GM23338 (cell line): ENCODE results near the gene WDR70. TPM values are rescaled to one million over a fixed set of nuclear protein-coding genes. Genes with fewer than 3 reads are reported as not detected.

Experiments used
- ATAC-seq: fragments of 200-7000 bp; cut with Tn5 transposase; 3 replicates; pipeline ENCODE4 v1.9.1; 2020
- DNase-seq: peaks from one replicate; pipeline ENCODE4 v3.0.0-alpha.2; 2015; ENCODE audit warnings: low spot score
- H2AFZ ChIP-seq: fragments of 200-600 bp; sonication (generic); 2 replicates; pipeline ENCODE4 v1.8.0; 2016; ENCODE audit warnings: antibody characterized with exemption, mild to moderate bottlenecking, moderate library complexity
- H3F3A ChIP-seq: fragments of 200-600 bp; sonication (generic); replicated peaks from 2 replicates; pipeline ENCODE4 v1.8.0; 2017; ENCODE audit warnings: antibody characterized with exemption, mixed run types, low read depth
- H3K27ac ChIP-seq: fragments of 200-600 bp; sonication (generic); 2 replicates; pipeline ENCODE4 v1.6.1; 2016; ENCODE audit warnings: low read depth
- H3K27me3 ChIP-seq: fragments of 200-600 bp; sonication (generic); 2 replicates; pipeline ENCODE4 v1.8.0; 2016; ENCODE audit warnings: mild to moderate bottlenecking, mixed run types, moderate library complexity; ENCODE audit not compliant: insufficient read depth
- H3K36me3 ChIP-seq: fragments of 200-600 bp; sonication (generic); 2 replicates; pipeline ENCODE4 v1.8.0; 2016; ENCODE audit warnings: mild to moderate bottlenecking; ENCODE audit not compliant: insufficient read depth
- H3K4me1 ChIP-seq: fragments of 200-600 bp; sonication (generic); 2 replicates; pipeline ENCODE4 v1.8.0; 2016; ENCODE audit warnings: mild to moderate bottlenecking, moderate library complexity; ENCODE audit not compliant: insufficient read depth
- H3K4me2 ChIP-seq: fragments of 200-600 bp; sonication (generic); 2 replicates; pipeline ENCODE4 v1.7.1; 2017; ENCODE audit warnings: mixed run types
- H3K4me3 ChIP-seq: fragments of 200-600 bp; sonication (generic); 2 replicates; pipeline ENCODE4 v1.6.1; 2016; ENCODE audit warnings: mixed run types
- H3K79me2 ChIP-seq: fragments of 200-600 bp; sonication (generic); replicated peaks from 2 replicates; pipeline ENCODE4 v1.8.0; 2017; ENCODE audit warnings: mild to moderate bottlenecking; ENCODE audit not compliant: insufficient read depth
- H3K9me2 ChIP-seq: fragments of 200-600 bp; sonication (generic); 2 replicates; pipeline ENCODE4 v1.8.0; 2017; ENCODE audit not compliant: insufficient read depth
- H4K20me1 ChIP-seq: fragments of 200-600 bp; sonication (generic); replicated peaks from 2 replicates; pipeline ENCODE4 v1.8.0; 2017; ENCODE audit warnings: mild to moderate bottlenecking; ENCODE audit not compliant: insufficient read depth
- H3K27ac Mint-ChIP-seq: 2 replicates; pipeline ENCODE4 v1.8.0; 2020; ENCODE audit warnings: inconsistent platforms, mild to moderate bottlenecking, moderate library complexity, mixed read lengths
- H3K27me3 Mint-ChIP-seq: 3 replicates; pipeline ENCODE4 v1.8.0; 2022; ENCODE audit warnings: low read depth, mild to moderate bottlenecking, moderate library complexity, mixed read lengths, inconsistent platforms; ENCODE audit not compliant: insufficient read depth, poor library complexity
- H3K36me3 Mint-ChIP-seq: 3 replicates; pipeline ENCODE4 v1.8.0; 2021; ENCODE audit warnings: low read depth, mild to moderate bottlenecking, inconsistent platforms, moderate library complexity, mixed read lengths
- H3K4me1 Mint-ChIP-seq: 3 replicates; pipeline ENCODE4 v1.8.0; 2020; ENCODE audit warnings: mild to moderate bottlenecking, inconsistent platforms, mixed read lengths
- H3K4me3 Mint-ChIP-seq: 3 replicates; pipeline ENCODE4 v1.8.0; 2021; ENCODE audit warnings: moderate library complexity, mild to moderate bottlenecking, inconsistent platforms, mixed read lengths
- H3K9me3 Mint-ChIP-seq: 3 replicates; pipeline ENCODE4 v1.8.0; 2020; ENCODE audit warnings: moderate library complexity, mild to moderate bottlenecking, inconsistent platforms, mixed read lengths
- CREB1 ChIP-seq: fragments of 250-450 bp; sonication (Bioruptor Pico); IDR thresholded peaks from 2 replicates; pipeline ENCODE4 v1.5.0; 2020; ENCODE audit warnings: low read depth, mild to moderate bottlenecking, moderate library complexity
- ETS1 ChIP-seq: IDR thresholded peaks from 2 replicates; pipeline ENCODE4 v1.6.1; 2016; ENCODE audit warnings: antibody characterized with exemption
- EZH2phosphoT487 ChIP-seq: fragments of 200-600 bp; sonication (generic); IDR thresholded peaks from one replicate; pipeline ENCODE4 v1.8.1; 2018; ENCODE audit warnings: antibody characterized with exemption; ENCODE audit not compliant: unreplicated experiment
- NANOG ChIP-seq: IDR thresholded peaks from 2 replicates; pipeline ENCODE4 v1.6.1; 2016; ENCODE audit warnings: antibody characterized with exemption, borderline replicate concordance
- STAT1 ChIP-seq: IDR thresholded peaks from one replicate; pipeline ENCODE4 v1.6.1; 2016; ENCODE audit warnings: antibody characterized with exemption; ENCODE audit not compliant: unreplicated experiment
- ZNF114 ChIP-seq: fragments of 250-450 bp; sonication (Bioruptor Pico); IDR thresholded peaks from 2 replicates; pipeline ENCODE4 v1.5.0; 2020; ENCODE audit warnings: mild to moderate bottlenecking, moderate library complexity
- polyA plus RNA-seq: library from polyadenylated mRNA; unstranded; fragments of >200 nt; fragmentation: Nextera tagmentation; extraction: Ambion mirVana; gene quantifications from 2 replicates; pipeline ENCODE4 v1.2.1, GENCODE V29; 2016
- total RNA-seq: library from RNA; depleted of rRNA; stranded (reverse); fragments of >200 nt; shearing (Covaris generic); gene quantifications from 2 replicates; pipeline ENCODE4 v1.2.3, GENCODE V29; 2014
- TF ChIP-seq, protein P1 (sequence below), 2 experiments: fragments of 200-600 bp in 1 of 2; sonication (generic) in 1 of 2; conservative IDR thresholded peaks; 2 replicates each; pipeline versions ENCODE4 v1.5.1 to v1.6.1; 2016 to 2017; ENCODE audit warnings: antibody characterized with exemption in 2 of 2, low read depth in 2 of 2, mild to moderate bottlenecking in 2 of 2, moderate library complexity in 1 of 2
- TF ChIP-seq, protein P2 (sequence below): IDR thresholded peaks from one replicate; pipeline ENCODE4 v1.6.1; 2018; ENCODE audit warnings: antibody characterized with exemption; ENCODE audit not compliant: unreplicated experiment

WDR70 gene
- total and polyA plus RNA-seq, 2 experiments from 2014 or later = 34.9 to 86.7 TPM

GRCh38 chr5:37751227-37751626 is 372.1 kb downstream of the WDR70 start:
- TF ChIP-seq ETS1 (no peak), NANOG (no peak), EZH2phosphoT487 (no peak), ZNF114 (CRISPR knock-in tag) (no peak), STAT1 (no peak), CREB1 (CRISPR knock-in tag) (no peak)
- TF ChIP-seq, protein P1, sequence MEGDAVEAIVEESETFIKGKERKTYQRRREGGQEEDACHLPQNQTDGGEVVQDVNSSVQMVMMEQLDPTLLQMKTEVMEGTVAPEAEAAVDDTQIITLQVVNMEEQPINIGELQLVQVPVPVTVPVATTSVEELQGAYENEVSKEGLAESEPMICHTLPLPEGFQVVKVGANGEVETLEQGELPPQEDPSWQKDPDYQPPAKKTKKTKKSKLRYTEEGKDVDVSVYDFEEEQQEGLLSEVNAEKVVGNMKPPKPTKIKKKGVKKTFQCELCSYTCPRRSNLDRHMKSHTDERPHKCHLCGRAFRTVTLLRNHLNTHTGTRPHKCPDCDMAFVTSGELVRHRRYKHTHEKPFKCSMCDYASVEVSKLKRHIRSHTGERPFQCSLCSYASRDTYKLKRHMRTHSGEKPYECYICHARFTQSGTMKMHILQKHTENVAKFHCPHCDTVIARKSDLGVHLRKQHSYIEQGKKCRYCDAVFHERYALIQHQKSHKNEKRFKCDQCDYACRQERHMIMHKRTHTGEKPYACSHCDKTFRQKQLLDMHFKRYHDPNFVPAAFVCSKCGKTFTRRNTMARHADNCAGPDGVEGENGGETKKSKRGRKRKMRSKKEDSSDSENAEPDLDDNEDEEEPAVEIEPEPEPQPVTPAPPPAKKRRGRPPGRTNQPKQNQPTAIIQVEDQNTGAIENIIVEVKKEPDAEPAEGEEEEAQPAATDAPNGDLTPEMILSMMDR (conservative IDR thresholded peaks at IDR 0.05; ENCODE audit: low read depth in 2 of 2) = no peak
- no peaks in the 10 kb centered on the region for H3K4me1 Mint-ChIP-seq
- no peaks in the 10 kb centered on the region for H3K27me3 Mint-ChIP-seq
- Histone ChIP-seq H3K4me3 (no peak overlapping the region), H3K9me2 (peaks cover 5% of the 10 kb centered on the region; the same call in 1 of the 2 replicates), H3K79me2 (no peaks in the 10 kb centered on the region), H3F3A (no peaks in the 10 kb centered on the region), H3K27ac (no peak overlapping the region), H4K20me1 (no peaks in the 10 kb centered on the region), H3K4me1 (no peaks in the 10 kb centered on the region), H3K4me2 (no peak overlapping the region), H3K27me3 (no peaks in the 10 kb centered on the region), H2AFZ (no peak overlapping the region), H3K36me3 (no peaks in the 10 kb centered on the region)
- H3K4me3 Mint-ChIP-seq = no peak overlapping the region
- H3K9me3 Mint-ChIP-seq = peaks cover 17% of the 10 kb centered on the region; the same call in 2 of the 3 replicates
- H3K27ac Mint-ChIP-seq = no peak overlapping the region
- H3K36me3 Mint-ChIP-seq = no peaks in the 10 kb centered on the region; the same call in 2 of the 3 replicates
- DNase-seq (no peak), ATAC-seq (no peak)

DNA sequence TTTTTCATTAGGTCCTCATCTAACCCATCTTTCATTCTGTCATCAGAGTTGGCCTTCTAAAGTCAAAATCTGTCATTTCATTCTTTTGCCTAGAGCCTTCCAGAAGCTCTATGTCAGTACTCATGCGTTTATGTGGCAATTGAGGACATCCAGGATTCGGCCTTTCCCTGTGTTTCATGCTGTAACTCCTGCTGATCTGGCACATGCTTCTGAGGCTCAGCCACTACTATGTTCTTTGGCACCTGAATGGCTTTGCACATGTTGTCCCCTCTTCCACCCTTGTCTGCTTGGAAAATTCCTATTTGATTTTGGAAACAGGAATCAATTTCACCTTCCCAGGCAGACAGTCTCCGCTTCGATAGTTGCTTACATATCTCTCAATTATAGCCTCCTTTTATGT is 375.9 kb downstream of the WDR70 start:
- H3K36me3 Mint-ChIP-seq = no peaks in the 10 kb centered on the region; the same call in 2 of the 3 replicates
- H3K27ac ChIP-seq = no peak overlapping the region
- H3K4me3 Mint-ChIP-seq = no peak overlapping the region
- peaks cover 3% of the 10 kb centered on the region; the same call in 1 of the 2 replicates for H3K9me2 ChIP-seq
- no peaks in the 10 kb centered on the region for H3K27me3 Mint-ChIP-seq
- H3K79me2 ChIP-seq = no peaks in the 10 kb centered on the region
- no peak for DNase-seq
- H3F3A ChIP-seq = no peaks in the 10 kb centered on the region
- no peak for ATAC-seq
- no peak overlapping the region for H3K4me3 ChIP-seq
- no peaks in the 10 kb centered on the region for H3K36me3 ChIP-seq
- no peaks in the 10 kb centered on the region for H3K27me3 ChIP-seq
- no peaks in the 10 kb centered on the region for H4K20me1 ChIP-seq
- H3K4me1 Mint-ChIP-seq = no peaks in the 10 kb centered on the region
- no peaks in the 10 kb centered on the region; the same call in 2 of the 3 replicates for H3K9me3 Mint-ChIP-seq
- TF ChIP-seq, protein P2, sequence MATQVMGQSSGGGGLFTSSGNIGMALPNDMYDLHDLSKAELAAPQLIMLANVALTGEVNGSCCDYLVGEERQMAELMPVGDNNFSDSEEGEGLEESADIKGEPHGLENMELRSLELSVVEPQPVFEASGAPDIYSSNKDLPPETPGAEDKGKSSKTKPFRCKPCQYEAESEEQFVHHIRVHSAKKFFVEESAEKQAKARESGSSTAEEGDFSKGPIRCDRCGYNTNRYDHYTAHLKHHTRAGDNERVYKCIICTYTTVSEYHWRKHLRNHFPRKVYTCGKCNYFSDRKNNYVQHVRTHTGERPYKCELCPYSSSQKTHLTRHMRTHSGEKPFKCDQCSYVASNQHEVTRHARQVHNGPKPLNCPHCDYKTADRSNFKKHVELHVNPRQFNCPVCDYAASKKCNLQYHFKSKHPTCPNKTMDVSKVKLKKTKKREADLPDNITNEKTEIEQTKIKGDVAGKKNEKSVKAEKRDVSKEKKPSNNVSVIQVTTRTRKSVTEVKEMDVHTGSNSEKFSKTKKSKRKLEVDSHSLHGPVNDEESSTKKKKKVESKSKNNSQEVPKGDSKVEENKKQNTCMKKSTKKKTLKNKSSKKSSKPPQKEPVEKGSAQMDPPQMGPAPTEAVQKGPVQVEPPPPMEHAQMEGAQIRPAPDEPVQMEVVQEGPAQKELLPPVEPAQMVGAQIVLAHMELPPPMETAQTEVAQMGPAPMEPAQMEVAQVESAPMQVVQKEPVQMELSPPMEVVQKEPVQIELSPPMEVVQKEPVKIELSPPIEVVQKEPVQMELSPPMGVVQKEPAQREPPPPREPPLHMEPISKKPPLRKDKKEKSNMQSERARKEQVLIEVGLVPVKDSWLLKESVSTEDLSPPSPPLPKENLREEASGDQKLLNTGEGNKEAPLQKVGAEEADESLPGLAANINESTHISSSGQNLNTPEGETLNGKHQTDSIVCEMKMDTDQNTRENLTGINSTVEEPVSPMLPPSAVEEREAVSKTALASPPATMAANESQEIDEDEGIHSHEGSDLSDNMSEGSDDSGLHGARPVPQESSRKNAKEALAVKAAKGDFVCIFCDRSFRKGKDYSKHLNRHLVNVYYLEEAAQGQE = no peak
- H3K4me2 ChIP-seq = no peak overlapping the region
- H2AFZ ChIP-seq = no peak overlapping the region
- H3K27ac Mint-ChIP-seq = no peak overlapping the region
- no peaks in the 10 kb centered on the region for H3K4me1 ChIP-seq
